ENCODE measurements around the gene XRCC1. TPM values are rescaled to one million over a fixed set of nuclear protein-coding genes. Genes with fewer than 3 reads are reported as not detected.

Gene XRCC1
- total RNA-seq, 1 donor: 32.9 TPM

DNA sequence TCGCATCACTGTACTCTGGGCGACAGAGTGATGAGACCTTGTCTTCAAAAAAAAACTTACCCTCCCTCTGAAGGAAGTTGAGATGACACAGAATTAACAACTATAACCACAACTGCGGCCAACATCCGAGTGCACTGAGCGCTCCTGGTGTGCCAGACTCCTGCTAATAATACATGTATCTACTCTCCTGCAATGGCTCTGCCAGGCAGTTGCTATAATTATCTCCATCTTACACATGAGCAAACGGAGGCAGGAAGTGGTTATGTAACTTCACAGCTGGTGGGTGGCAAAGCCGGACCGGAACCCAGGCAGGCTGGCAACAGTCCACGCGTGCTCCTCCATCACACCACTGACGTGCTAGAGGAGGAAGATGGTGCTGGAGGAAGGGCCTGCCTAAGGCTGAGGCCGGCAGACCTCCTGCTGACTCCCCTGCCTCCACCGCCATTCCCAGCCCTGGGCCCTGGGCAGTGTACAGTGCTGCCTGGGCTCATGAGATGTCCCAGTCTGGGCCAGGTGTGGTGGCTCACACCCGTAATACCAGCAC lies 12.6 kb downstream of the XRCC1 start:
- TF ChIP-seq, protein P1, sequence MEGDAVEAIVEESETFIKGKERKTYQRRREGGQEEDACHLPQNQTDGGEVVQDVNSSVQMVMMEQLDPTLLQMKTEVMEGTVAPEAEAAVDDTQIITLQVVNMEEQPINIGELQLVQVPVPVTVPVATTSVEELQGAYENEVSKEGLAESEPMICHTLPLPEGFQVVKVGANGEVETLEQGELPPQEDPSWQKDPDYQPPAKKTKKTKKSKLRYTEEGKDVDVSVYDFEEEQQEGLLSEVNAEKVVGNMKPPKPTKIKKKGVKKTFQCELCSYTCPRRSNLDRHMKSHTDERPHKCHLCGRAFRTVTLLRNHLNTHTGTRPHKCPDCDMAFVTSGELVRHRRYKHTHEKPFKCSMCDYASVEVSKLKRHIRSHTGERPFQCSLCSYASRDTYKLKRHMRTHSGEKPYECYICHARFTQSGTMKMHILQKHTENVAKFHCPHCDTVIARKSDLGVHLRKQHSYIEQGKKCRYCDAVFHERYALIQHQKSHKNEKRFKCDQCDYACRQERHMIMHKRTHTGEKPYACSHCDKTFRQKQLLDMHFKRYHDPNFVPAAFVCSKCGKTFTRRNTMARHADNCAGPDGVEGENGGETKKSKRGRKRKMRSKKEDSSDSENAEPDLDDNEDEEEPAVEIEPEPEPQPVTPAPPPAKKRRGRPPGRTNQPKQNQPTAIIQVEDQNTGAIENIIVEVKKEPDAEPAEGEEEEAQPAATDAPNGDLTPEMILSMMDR (IDR thresholded peaks at IDR 0.05; ENCODE audit: insufficient read depth, low read length): no peak
- H3K4me3 ChIP-seq (ENCODE audit: low read depth, low read length): no peak overlapping the region
- peak; percentile 23 for DNase-seq (ENCODE audit: low read depth)

DNA sequence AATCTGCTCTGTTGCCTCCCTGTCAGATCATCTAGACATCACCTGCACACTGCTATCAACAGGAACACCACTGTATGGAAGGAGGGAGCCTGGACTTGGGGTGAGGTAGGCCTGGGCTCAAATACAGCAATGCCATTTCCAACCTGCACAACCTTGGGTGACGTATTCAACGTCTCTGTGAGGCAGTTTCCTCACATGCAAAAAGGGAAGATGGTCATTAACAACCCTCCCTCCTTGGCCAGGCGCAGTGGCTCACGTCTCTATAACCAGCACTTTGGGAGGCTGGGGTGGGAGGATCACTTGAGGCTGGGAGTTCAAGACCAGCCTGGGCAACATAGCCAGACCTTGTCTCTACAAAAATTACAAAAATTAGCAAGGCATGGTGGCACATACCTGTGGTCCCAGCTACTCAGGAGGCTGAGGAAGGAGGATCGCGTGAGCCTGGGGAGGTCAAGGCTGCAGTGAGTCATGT lies 13.1 kb downstream of the XRCC1 start:
- DNase-seq (ENCODE audit: low read depth): no peak
- TF ChIP-seq, protein P1 (IDR thresholded peaks at IDR 0.05; ENCODE audit: insufficient read depth, low read length): no peak
- H3K4me3 ChIP-seq (ENCODE audit: low read depth, low read length): no peak overlapping the region

DNA sequence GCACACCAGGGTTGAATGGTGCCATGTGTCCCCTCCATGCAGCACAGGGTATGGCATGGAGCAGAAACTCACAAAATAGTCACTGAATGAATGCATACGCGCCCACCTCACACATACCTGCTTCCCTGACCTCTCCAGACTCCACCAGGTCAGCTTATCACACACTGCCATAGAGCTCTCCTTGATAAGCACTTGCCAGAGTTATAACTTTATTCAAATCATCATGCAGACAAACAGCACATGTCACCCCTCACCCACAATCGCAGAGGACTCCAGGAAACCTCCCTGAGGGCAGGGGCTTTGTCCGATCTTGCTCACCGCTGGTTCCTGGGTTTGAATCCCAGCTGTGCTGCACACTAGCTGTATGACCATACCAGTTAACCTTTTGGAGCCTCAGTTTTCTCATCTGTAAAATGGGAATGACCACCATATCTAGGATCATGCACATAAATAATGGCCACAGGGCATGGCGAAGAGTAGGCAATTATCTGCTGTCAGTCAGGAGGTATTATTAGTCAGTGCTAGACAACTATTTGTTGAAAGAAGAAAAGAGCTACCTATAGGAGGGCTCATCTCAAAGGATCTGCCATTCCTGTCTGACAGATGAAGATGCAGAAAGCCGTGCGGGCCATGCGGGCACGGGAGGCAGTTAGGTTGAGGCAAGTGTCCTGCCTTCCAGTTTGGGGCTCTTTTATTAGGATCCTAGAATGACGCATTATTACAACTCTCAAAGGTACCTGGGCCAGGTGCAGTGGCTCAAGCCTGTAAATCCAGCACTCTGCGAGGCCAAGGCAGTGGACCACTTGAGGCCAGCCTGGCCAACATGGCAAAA lies 14.0 kb downstream of the XRCC1 start:
- no peak overlapping the region for H3K4me3 ChIP-seq (ENCODE audit: low read depth, low read length)
- TF ChIP-seq, protein P1 (IDR thresholded peaks at IDR 0.05; ENCODE audit: insufficient read depth, low read length): no peak
- no peak for DNase-seq (ENCODE audit: low read depth)

DNA sequence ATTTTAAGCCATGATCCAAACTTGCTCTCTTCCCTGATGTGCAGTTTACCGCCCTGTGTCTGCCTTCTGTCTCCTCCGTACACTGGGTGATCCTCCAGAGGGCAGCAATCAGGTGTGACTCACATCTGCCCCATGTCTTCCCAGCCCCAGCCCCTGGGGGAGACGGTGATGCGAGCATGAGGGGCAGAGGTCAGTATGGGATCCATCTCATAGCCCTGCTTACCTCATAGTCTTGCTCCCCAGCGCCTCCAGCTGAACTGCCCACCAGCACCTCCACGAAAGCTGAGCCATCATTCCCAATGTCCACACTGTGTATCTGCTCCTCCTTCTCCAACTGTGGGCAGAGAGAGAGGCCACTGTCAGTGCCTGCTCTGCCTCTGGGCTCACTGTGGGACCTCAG lies 14.6 kb downstream of the XRCC1 start:
- no peak for DNase-seq (ENCODE audit: low read depth)
- H3K4me3 ChIP-seq (ENCODE audit: low read depth, low read length): no peak overlapping the region
- TF ChIP-seq, protein P1 (IDR thresholded peaks at IDR 0.05; ENCODE audit: insufficient read depth, low read length): no peak

DNA sequence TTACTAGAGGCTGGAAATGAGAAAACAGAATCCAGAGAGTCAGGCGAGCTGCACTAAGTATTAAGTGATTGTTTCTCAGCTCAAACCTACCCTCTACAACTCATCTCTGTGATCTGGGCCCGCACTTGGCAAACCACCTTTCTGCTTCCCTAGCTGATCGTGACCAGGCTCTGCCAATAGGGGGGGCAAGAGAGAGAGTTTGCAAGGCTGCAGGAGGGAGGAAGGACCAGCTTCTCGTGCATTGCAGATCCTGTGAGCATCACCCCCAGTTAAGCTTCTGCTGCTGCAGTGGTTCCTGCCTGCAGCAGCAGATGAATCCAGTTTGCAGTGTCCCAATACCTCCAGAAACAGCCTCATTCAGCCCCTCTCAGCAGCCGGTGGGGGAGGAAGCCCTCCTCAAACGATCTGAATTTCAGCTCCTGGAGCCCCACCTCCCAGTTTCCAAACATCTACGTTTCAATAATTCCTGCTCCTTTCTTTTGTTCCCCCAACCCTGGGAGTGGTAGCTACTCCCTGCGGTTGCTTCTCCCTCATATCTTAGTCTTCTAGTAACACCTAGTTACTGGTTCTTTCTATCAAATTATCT lies 20.0 kb downstream of the XRCC1 start:
- TF ChIP-seq, protein P1 (IDR thresholded peaks at IDR 0.05; ENCODE audit: insufficient read depth, low read length): peak; percentile 91
- no peak overlapping the region for H3K4me3 ChIP-seq (ENCODE audit: low read depth, low read length)
- DNase-seq (ENCODE audit: low read depth): peak; percentile 71

DNA sequence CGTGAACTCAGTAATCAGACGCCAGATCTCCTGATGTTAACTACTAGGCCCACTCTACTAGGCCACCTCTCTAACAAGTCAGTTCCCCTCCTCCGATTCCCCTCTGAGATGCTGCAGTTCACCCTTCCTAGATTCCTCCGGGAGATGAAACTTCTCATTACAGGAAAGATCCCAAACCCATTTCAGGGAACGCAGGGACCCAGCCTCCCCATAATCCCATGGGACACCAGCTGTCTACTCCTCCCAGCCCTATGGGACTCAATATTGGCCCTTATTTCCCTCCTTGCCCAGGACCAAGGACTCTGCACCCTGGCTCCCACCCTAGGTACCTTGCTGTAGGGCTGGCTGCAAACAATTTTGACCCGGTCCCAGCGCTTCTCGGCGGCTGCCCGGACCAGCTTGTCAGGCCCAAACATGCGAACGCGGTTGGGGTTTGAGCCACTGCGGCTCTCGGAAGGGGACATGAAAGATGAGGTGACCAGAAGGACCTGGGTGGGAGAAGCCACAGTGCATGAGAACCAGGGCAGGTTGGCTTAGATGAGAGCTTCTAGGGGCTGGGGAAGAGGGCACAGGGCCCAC lies 20.9 kb downstream of the XRCC1 start:
- TF ChIP-seq, protein P1 (IDR thresholded peaks at IDR 0.05; ENCODE audit: insufficient read depth, low read length): no peak
- no peak overlapping the region for H3K4me3 ChIP-seq (ENCODE audit: low read depth, low read length)
- no peak for DNase-seq (ENCODE audit: low read depth)

Data from fibroblast of the aortic adventitia (primary cell).